Activated CD4-positive, CD25-positive, alpha-beta regulatory T cell treated with anti-CD3 and anti-CD28 coated beads, Interleukin-2, amount 50 U/mL, for 24 hours (primary cell): ENCODE results near the gene MPRIP.

ENCODE experiments used
- ATAC-seq, 2 donors: fragments of 150-1000 bp; cut with Tn5 transposase; one replicate each; pipeline ENCODE4 v1.10.0; 2021; ENCODE audit warnings: mild to moderate bottlenecking in 1 of 2, moderate library complexity in 1 of 2

MPRIP gene

GRCh38 chr17:17220529-17220928 lies 178.3 kb downstream of the MPRIP start:
- ATAC-seq, result no peak

- no peak for ATAC-seq
These were observed 179.1 kb downstream of the MPRIP start for GRCh38 chr17:17221329-17221728.

DNA sequence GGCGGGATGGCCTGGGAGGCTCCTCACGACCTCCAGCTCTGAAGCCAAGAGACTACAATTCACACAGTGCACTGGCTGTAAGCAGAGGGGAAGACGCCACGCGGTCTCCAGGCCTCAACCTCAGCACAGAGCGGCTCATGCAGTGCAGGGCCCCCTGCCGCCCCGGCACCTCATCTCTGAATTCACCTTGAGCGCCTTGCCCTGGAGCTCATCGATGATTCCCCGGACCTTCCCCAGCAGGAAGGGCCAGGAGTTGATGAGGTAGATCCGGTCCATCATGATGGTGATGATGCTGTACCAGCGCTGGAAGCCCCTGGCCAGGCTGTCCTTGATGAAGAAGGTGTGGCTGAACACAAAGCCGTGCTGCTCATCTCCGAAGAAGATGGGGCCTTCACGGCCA lies 181.5 kb downstream of the MPRIP start:
- no peak for ATAC-seq

GRCh38 chr17:17224137-17224536 lies 181.9 kb downstream of the MPRIP start:
- no peak for ATAC-seq

GRCh38 chr17:17225901-17226300 lies 183.6 kb downstream of the MPRIP start:
- ATAC-seq, result no peak

DNA sequence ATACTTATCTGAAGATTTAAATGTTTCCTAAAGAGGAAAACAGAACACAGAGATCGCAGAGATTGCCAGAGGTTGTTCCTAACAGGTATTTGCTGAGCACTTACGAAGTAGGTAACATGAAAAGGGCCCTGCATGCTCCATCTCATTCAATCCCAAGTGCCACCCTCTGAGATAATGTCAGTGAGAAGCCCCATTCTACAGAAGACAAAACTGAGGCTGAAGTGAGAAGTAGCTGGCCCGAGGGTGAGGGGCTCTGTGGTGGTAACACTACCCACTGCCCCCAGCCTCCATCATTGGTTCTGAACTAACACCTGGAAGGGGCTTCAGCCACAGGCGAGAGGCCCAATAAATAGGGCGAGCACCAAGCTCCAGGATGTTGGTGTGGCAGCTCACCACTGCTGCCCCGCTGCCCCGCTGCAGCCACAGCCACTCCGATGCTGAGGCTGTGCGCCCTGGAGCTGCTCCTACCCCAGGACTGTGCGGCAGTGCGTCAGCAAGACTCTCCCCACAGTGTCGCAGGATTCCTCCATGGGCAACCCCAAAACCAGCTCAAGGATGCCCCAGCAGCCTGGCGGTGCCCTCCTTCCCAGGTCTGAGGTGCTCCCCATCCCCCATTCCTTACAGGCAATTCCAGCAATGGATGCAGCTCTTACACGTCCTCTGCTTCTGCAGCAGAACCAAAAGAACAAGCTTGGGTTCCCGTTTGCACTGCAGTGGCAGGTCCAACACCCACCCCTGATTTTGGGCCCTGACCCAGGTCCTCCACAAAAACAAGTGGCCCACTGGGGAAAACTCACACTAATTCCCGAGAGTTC lies 184.4 kb downstream of the MPRIP start:
- no peak for ATAC-seq

DNA sequence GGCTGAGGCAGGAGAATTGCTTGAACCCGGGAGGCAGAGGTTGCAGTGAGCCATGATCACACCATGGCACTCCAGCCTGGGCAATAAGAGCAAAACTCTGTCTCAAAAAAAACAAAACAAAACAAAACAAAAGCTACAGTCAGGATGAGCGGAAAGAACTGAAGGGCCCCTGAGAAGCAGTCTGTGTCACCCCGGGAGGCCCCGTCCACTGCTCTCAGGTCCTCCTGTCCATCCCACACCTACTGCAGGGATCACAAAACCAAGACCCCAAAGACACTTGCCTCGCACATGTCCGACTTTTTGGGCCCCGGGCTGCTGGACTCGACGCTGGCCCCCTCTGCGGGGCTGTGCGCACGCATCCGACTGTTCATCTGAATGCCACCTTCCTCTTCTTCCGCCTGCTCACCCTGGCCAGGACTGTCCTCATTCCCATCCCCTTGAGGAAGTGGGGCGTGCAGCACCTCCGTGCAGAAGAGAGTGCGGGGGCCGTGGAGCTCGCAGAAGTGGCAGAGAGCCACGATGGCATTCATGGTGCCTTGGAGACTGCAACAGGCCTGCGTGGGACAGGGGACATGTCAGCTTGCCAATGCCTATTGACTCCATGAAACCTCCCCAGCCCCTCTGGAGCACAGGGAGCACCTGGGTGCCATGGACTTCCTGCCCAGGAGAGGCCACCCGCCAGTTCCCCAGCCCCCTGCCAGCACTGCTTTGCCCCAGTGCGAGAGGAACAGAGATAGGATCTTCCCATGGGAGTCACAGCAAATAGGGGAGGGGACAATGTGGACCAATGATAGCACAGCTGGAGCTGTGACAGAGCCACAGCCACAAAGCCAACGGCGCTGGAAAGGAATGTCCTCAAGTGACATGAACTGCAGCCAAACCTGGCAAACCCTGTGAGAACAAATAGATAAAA lies 185.6 kb downstream of the MPRIP start:
- no peak for ATAC-seq

DNA sequence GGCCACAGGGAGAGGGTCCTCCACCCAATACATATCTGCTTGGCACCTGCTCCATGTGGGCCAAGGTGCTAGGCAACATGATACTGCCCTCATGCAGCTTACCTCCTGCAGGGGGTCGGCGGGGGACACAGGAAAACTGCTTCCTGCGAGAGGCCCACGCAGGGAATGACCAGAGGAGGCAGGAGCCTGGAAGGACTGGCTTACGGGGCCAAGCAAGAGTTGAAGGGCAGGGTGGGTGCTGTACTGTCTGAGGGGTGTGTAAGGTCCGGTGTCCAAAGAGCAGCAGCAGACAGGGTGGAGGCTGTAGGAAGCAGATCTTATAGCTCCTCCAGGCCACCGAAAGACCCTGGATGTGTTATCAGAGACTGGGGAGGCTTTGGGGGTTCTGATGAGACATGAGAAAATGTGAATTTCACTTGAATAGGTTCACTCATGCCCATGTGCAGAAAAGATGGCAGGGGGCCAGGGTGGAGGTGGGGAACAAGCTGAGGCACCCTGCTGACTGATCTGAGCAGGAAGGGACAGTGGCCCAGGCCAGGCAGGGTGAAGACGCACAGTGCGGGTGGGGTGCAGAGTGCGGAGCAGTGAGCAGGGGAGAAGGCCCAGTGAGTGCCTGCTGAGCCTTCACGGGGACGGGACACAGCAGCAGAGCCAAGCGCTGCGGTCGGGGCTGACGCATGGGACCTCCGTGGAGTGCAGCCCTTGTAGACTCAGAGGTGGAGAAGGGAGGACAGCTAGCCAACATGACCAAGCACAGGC lies 186.4 kb downstream of the MPRIP start:
- ATAC-seq, result no peak

- no peak for ATAC-seq
These were observed 187.4 kb downstream of the MPRIP start for GRCh38 chr17:17229416-17230384.

DNA sequence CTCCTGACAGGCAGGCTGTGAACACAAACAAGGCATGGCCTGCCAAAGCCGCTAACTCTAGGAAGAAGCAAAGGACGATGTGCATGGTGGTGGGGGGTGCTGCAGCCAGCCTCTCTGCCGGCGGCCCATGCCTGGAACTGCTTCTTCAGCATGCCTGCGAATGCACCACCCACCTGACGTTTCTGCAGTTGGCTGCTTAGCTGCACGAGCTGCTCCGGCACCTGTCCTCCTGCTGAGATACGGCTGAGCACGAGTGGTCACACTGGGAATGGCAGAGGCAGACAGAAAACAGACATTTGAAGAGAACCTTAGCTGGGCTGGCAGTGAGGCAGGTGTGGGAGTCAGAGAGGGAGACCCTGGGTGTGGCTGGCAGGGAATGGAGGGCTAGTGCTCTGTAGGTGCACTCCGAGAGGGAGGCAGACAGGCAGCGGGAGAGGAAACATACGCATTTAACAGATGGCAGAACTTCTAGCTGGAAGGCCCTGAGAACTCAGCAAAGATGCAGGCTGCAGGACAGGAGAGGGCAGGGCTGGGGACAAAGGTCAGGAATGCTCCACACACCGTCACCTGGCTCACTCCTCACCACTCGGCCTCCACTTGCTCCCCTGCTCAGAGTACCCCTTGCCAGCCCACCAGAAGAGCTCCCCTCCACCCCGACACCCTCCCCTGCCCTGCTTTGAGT lies 189.5 kb downstream of the MPRIP start:
- ATAC-seq, result no peak

DNA sequence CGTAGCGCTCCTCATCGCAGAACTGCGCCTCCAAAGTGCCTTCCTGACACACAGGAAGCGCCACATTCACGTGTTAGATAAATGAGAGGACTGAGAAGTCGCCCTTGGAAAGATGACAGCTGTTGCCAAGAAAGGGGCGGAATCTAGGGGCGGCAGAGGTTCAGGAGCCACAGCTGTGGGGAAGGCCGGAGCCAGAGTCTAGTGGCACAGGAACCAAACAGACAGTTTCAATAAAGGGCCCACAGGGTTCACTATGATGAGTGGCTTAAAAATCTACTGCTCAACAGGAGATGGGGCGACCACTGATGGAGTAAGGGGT lies 190.0 kb downstream of the MPRIP start:
- ATAC-seq, result no peak

DNA sequence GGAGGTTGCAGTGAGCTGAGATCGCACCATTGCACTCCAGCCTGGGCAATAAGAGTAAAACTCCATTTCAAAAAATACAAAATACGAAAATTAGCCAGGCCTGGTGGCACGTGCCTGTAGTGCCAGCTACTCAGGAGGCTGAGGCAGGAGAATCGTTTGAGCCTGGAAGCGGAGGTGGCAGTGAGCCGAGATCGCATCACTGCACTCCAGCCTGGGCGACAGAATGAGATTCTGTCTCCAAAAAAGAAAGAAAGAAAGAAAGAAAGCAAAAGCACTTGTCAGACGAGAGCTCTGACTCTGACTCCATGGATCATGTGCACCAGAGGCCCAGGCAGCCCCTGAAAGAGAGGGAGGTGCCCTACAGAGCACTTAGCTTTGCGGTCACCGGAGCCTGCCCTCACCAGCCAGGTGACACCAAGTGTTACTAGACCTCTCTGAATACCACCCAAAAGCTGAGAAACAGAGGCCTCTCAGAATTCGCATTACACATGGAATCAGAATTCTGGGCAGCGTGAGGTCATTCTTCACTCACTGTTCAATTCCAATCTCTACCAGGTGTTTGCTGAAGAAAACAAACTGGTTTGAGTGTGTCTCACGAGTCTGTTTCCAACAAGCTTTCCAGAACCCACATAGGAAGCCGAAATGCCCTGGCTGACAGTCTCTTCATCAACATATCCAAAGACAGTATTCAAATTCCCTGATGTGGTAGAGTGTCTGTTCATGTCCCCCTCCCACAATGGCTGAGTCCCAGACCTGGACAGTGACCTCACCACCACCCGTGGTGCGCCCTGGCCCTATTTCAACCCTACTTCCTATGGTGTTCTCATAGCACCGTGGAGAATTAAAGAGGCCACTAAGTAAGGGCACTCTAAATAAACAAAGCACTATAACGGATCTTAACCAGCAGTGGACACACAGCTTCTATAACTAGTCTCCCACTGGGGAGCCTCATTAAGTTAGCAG lies 193.2 kb downstream of the MPRIP start:
- no peak for ATAC-seq

- ATAC-seq, result no peak
These were observed 194.2 kb downstream of the MPRIP start for GRCh38 chr17:17236295-17237025.

DNA sequence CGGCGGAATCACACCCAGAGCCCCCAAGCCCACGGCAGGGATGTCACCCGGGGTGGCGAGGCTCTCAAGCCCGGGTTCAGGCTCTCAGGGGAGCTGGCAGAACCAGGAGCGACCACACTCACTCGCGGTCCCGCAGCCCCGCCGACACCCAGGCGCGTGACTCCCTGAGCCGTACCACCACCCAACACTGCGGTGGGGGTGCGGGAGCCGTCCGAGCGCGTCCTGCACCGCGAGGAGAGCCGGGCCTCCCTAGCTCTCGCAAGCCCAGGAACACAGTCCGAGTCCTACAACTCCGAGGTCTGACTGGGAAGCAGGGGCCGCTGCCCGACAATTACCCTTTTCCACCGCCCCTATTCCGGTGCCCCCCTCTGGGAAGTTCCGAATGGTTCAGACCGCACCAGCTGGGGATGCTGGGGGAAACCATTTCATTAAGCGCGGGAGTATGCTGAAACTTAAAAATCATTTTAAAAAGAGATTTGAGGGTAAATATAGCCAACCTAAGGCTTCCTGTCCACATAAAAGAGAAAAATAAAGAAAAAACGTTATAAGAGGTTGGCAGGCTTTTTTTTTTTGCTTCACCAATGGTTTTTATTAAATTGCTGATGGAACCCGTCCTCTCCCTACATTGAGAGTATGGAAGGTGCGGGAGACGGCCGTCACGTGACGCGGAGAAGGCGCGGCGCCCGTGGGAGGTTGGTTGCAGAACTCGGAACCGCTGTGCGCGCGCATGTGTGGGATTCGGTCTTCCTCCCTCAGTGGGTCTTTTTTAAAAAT lies 195.0 kb downstream of the MPRIP start, which contains the start of gene FLCN:
Gene FLCN (minus strand): TSS at position 143 of the 774 bp plus-strand sequence. CDS start 9,031 bp downstream, outside the sequence.
- peak; percentile 90 to 93 for ATAC-seq

- no peak for ATAC-seq
These were observed 197.6 kb downstream of the MPRIP start for GRCh38 chr17:17239832-17240231.

GRCh38 chr17:17241656-17242055 lies 199.4 kb downstream of the MPRIP start:
- ATAC-seq, result no peak

GRCh38 chr17:17242246-17242645 lies 200.0 kb downstream of the MPRIP start:
- ATAC-seq, result no peak
